Liver (tissue), 3 donors: ENCODE data around the gene FNBP1.

Experiments used
- ATF3 ChIP-seq: IDR thresholded peaks from 2 replicates; pipeline ENCODE4 v1.6.1; 2016; ENCODE audit warnings: antibody characterized with exemption
- CTCF ChIP-seq: fragments of 150-350 bp; IDR thresholded peaks from 2 replicates; pipeline ENCODE4 v1.5.1; 2017; ENCODE audit warnings: improper control_type of control experiment, low read depth, low read length; ENCODE audit not compliant: missing input control
- GABPA ChIP-seq, 2 donors: IDR thresholded peaks in 1 of 2; conservative IDR thresholded peaks in 1 of 2; 2 replicates each; pipeline ENCODE4 v1.6.1; 2016; ENCODE audit warnings: antibody characterized with exemption in 2 of 2, mild to moderate bottlenecking in 1 of 2, moderate library complexity in 1 of 2
- JUND ChIP-seq, 2 donors: IDR thresholded peaks; 2 replicates each; pipeline ENCODE4 v1.6.1; 2016; ENCODE audit warnings: antibody characterized with exemption in 2 of 2
- YY1 ChIP-seq: IDR thresholded peaks from 2 replicates; pipeline ENCODE4 v1.6.1; 2016; ENCODE audit warnings: antibody characterized with exemption, mild to moderate bottlenecking
- donor health status: healthy.
- donor health status: healthy.

- TF ChIP-seq CTCF (no peak), ATF3 (no peak), YY1 (no peak), JUND (IDR thresholded peaks at IDR 0.05) (no peak), GABPA (IDR thresholded peaks at IDR 0.05 in 1 of 2, conservative IDR thresholded peaks at IDR 0.05 in 1 of 2) (no peak)
Observed at GRCh38 chr9:129932303-129933151, 110.5 kb downstream of the FNBP1 start.
